HG03060 (cell line): Measurements from ENCODE around the gene SACS.
"Not testable (repeated sequence)": the region's sequence is repeated elsewhere in the genome, so short reads cannot be mapped to it uniquely, and the experiment has no call there.

Experiments used
- ATAC-seq: cut with Tn5 transposase; IDR thresholded peaks from one replicate; pipeline ENCODE4 v1.9.1; 2021; ENCODE audit warnings: low read depth, moderate number of reproducible peaks; ENCODE audit not compliant: unreplicated experiment

SACS gene

GRCh38 chr13:23314837-23315236 is 118.7 kb downstream of the SACS start:
- not testable (repeated sequence) for ATAC-seq

GRCh38 chr13:23292586-23292985 is 140.9 kb downstream of the SACS start:
- no peak for ATAC-seq

- ATAC-seq: no peak
Observed at GRCh38 chr13:23289917-23290357, 143.6 kb downstream of the SACS start.

GRCh38 chr13:23288995-23289394 is 144.5 kb downstream of the SACS start:
- no peak for ATAC-seq

- ATAC-seq: no peak
Observed at GRCh38 chr13:23288564-23288963, 144.9 kb downstream of the SACS start.

GRCh38 chr13:23279321-23279720 is 154.2 kb downstream of the SACS start:
- no peak for ATAC-seq
